GM20000 (cell line): ENCODE results near the gene TRMT2A.

Experiments used
- DNase-seq: peaks from one replicate; pipeline ENCODE4 v3.0.0; 2012; ENCODE audit warnings: low spot score
- CTCF ChIP-seq: IDR thresholded peaks from 2 replicates; pipeline ENCODE4 v1.5.1; 2012; ENCODE audit warnings: mild to moderate bottlenecking, control low read depth; ENCODE audit errors: extremely low read depth, missing control alignments

Gene TRMT2A

GRCh38 chr22:20106849-20107237 lies 10.2 kb downstream of the TRMT2A start:
- TF ChIP-seq CTCF, result no peak
- no peak for DNase-seq

GRCh38 chr22:20106205-20106848 lies 10.7 kb downstream of the TRMT2A start:
- no peak for TF ChIP-seq CTCF
- no peak for DNase-seq

GRCh38 chr22:20105456-20106204 lies 11.4 kb downstream of the TRMT2A start:
- no peak for TF ChIP-seq CTCF
- DNase-seq, result no peak

GRCh38 chr22:20102203-20102780 lies 14.7 kb downstream of the TRMT2A start:
- DNase-seq, result no peak
- no peak for TF ChIP-seq CTCF

- DNase-seq, result no peak
- TF ChIP-seq CTCF, result no peak
Measured at GRCh38 chr22:20101638-20102037, 15.4 kb downstream of the TRMT2A start.

- TF ChIP-seq CTCF, result no peak
- no peak for DNase-seq
Measured at GRCh38 chr22:20099099-20099711, 17.8 kb downstream of the TRMT2A start.
